Kidney epithelial cell (primary cell): Measurements from ENCODE around the gene CPT1C. TPM values are rescaled to one million over a fixed set of nuclear protein-coding genes. Genes with fewer than 3 reads are reported as not detected.

Source experiments
- DNase-seq: peaks from one replicate; pipeline ENCODE4 v3.0.0-alpha.2; 2010; ENCODE audit warnings: low read depth
- H3K27me3 ChIP-seq: 2 replicates; pipeline ENCODE4 v1.6.0; 2011; ENCODE audit warnings: low read length; ENCODE audit not compliant: control insufficient read depth, insufficient read depth
- H3K36me3 ChIP-seq: 2 replicates; pipeline ENCODE4 v1.5.1; 2011; ENCODE audit warnings: low read length; ENCODE audit not compliant: control insufficient read depth, insufficient read depth
- H3K4me3 ChIP-seq: 2 replicates; pipeline ENCODE4 v1.5.1; 2011; ENCODE audit warnings: low read depth, mild to moderate bottlenecking, control low read depth, low read length
- CTCF ChIP-seq: IDR thresholded peaks from 2 replicates; pipeline ENCODE4 v1.5.1; 2011; ENCODE audit warnings: mild to moderate bottlenecking, moderate library complexity, low read length, control low read depth, inconsistent platforms; ENCODE audit not compliant: insufficient read depth, poor library complexity, severe bottlenecking
- total RNA-seq: library from RNA; depleted of rRNA; stranded (reverse); fragments of >200 nt; gene quantifications from 2 replicates; pipeline ENCODE4 v1.2.3, GENCODE V29; 2015

The CPT1C gene
- total RNA-seq, 1 donor from 2014 or later = 3.4 TPM

- no peak for DNase-seq
- Histone ChIP-seq H3K36me3 (peaks cover 4% of the 10 kb centered on the region), H3K4me3 (peak overlapping the region; percentile 49), H3K27me3 (peaks cover 4% of the 10 kb centered on the region)
- no peak for TF ChIP-seq CTCF
Measured at GRCh38 chr19:49690079-49690655, 749 bp upstream of the CPT1C start.

- peak overlapping the region; percentile 49 for H3K4me3 ChIP-seq
- no peak for TF ChIP-seq CTCF
- DNase-seq = no peak
- H3K36me3 ChIP-seq = peaks cover 3% of the 10 kb centered on the region
- H3K27me3 ChIP-seq = peaks cover 4% of the 10 kb centered on the region
Measured at GRCh38 chr19:49691243-49692146, 579 bp downstream of the CPT1C start.

GRCh38 chr19:49692147-49692506 is 1.2 kb downstream of the CPT1C start:
- TF ChIP-seq CTCF = no peak
- DNase-seq = no peak
- Histone ChIP-seq H3K36me3 (peaks cover 2% of the 10 kb centered on the region), H3K27me3 (peaks cover 4% of the 10 kb centered on the region), H3K4me3 (peak overlapping the region; percentile 49)

GRCh38 chr19:49696115-49696514 is 5.2 kb downstream of the CPT1C start:
- H3K4me3 ChIP-seq = no peak overlapping the region
- H3K27me3 ChIP-seq = peaks cover 6% of the 10 kb centered on the region
- no peak for DNase-seq
- H3K36me3 ChIP-seq = no peaks in the 10 kb centered on the region
- TF ChIP-seq CTCF = no peak

- no peak for TF ChIP-seq CTCF
- DNase-seq = no peak
- H3K4me3 ChIP-seq = no peak overlapping the region
Measured at GRCh38 chr19:49696865-49697264, 5.9 kb downstream of the CPT1C start.

More at GRCh38 chr19:49696865-49697264, 5.9 kb downstream of the CPT1C start:
- Histone ChIP-seq H3K27me3 (peaks cover 10% of the 10 kb centered on the region), H3K36me3 (no peaks in the 10 kb centered on the region)
